NCI-H748 treated with DMSO at 0.1 percent for 48 hours (cell line): ENCODE data around the gene UBE2K.
"Not testable (repeated sequence)": the region's sequence is repeated elsewhere in the genome, so short reads cannot be mapped to it uniquely, and the experiment has no call there.

ENCODE experiments used
- DNase-seq: peaks from one replicate; lab custom pipeline; 2025; lab: John Stamatoyannopoulos, UW

UBE2K gene

GRCh38 chr4:39697740-39698423 is at the start of gene UBE2K:
Gene UBE2K, plus strand, starts transcription at chr4:39698136. Its CDS starts 192 bp downstream, at chr4:39698328.
- peak; percentile 13 for DNase-seq

GRCh38 chr4:39648213-39648612 is 49.7 kb upstream of the UBE2K start:
- no peak for DNase-seq

- no peak for DNase-seq
These were observed 48.9 kb upstream of the UBE2K start for GRCh38 chr4:39648827-39649558.

GRCh38 chr4:39649639-39650265 is 48.2 kb upstream of the UBE2K start:
- DNase-seq = no peak

GRCh38 chr4:39651586-39651985 is 46.4 kb upstream of the UBE2K start:
- DNase-seq = not testable (repeated sequence)

GRCh38 chr4:39655211-39655610 is 42.7 kb upstream of the UBE2K start:
- DNase-seq = no peak

- no peak for DNase-seq
These were observed 42.1 kb upstream of the UBE2K start for GRCh38 chr4:39655876-39656275.

- not testable (repeated sequence) for DNase-seq
These were observed 41.3 kb upstream of the UBE2K start for GRCh38 chr4:39656638-39657037.

- DNase-seq = no peak
These were observed 40.5 kb upstream of the UBE2K start for GRCh38 chr4:39657465-39657864.

GRCh38 chr4:39658756-39659155 is 39.2 kb upstream of the UBE2K start:
- no peak for DNase-seq

GRCh38 chr4:39660045-39660444 is 37.9 kb upstream of the UBE2K start:
- no peak for DNase-seq

GRCh38 chr4:39660757-39661156 is 37.2 kb upstream of the UBE2K start:
- DNase-seq = no peak

- no peak for DNase-seq
These were observed 35.3 kb upstream of the UBE2K start for GRCh38 chr4:39662683-39663082.

- DNase-seq = no peak
These were observed 32.9 kb upstream of the UBE2K start for GRCh38 chr4:39664828-39665731.

GRCh38 chr4:39667706-39668105 is 30.2 kb upstream of the UBE2K start:
- no peak for DNase-seq

GRCh38 chr4:39668887-39669286 is 29.0 kb upstream of the UBE2K start:
- DNase-seq = no peak

GRCh38 chr4:39670296-39670695 is 27.6 kb upstream of the UBE2K start:
- DNase-seq = not testable (repeated sequence)

- DNase-seq = not testable (repeated sequence)
These were observed 22.3 kb upstream of the UBE2K start for GRCh38 chr4:39675681-39676080.

GRCh38 chr4:39681003-39681402 is 16.9 kb upstream of the UBE2K start:
- not testable (repeated sequence) for DNase-seq

GRCh38 chr4:39682138-39682537 is 15.8 kb upstream of the UBE2K start:
- DNase-seq = no peak

GRCh38 chr4:39685990-39686389 is 11.9 kb upstream of the UBE2K start:
- DNase-seq = no peak

GRCh38 chr4:39687014-39687413 is 10.9 kb upstream of the UBE2K start:
- no peak for DNase-seq
